ENCODE data around the gene ZFP3.
A peak's percentile ranks its signal among the peaks of the same experiment; 100 is the strongest.
"Not testable (repeated sequence)": the region's sequence is repeated elsewhere in the genome, so short reads cannot be mapped to it uniquely, and the experiment has no call there.

Gene ZFP3

GRCh38 chr17:5080591-5080990, 2.3 kb downstream of the ZFP3 start:
- DNase-seq: no peak

GRCh38 chr17:5092218-5093010, 14.1 kb downstream of the ZFP3 start:
- no peak for DNase-seq

GRCh38 chr17:5096731-5097100, 18.4 kb downstream of the ZFP3 start:
- no peak for DNase-seq

GRCh38 chr17:5097101-5097834, 19.0 kb downstream of the ZFP3 start:
- DNase-seq: peak; percentile 71

- DNase-seq: no peak
Observed at GRCh38 chr17:5099271-5099670, 21.0 kb downstream of the ZFP3 start.

- no peak for DNase-seq
Observed at GRCh38 chr17:5100832-5101231, 22.6 kb downstream of the ZFP3 start.

GRCh38 chr17:5110816-5111215, 32.5 kb downstream of the ZFP3 start:
- no peak for DNase-seq

- peak; percentile 89 for DNase-seq
Observed at GRCh38 chr17:5111402-5112204, 33.3 kb downstream of the ZFP3 start, which contains the start of gene ZNF232. Gene ZNF232, minus strand, starts transcription at chr17:5111878. Its CDS starts 56 bp downstream, at chr17:5111822.

GRCh38 chr17:5115673-5116651, 37.7 kb downstream of the ZFP3 start, which contains the start of gene USP6:
Gene USP6, plus strand, starts transcription at chr17:5116032. Its CDS starts 14,336 bp downstream, at chr17:5130368.
- no peak for DNase-seq

- DNase-seq: no peak
Observed at GRCh38 chr17:5118219-5118618, 40.0 kb downstream of the ZFP3 start.

GRCh38 chr17:5120036-5120435, 41.8 kb downstream of the ZFP3 start:
- DNase-seq: no peak

GRCh38 chr17:5120436-5121185, 42.3 kb downstream of the ZFP3 start:
- not testable (repeated sequence) for DNase-seq

- DNase-seq: no peak
Observed at GRCh38 chr17:5121186-5121841, 43.0 kb downstream of the ZFP3 start.

- DNase-seq: not testable (repeated sequence)
Observed at GRCh38 chr17:5122056-5122455, 43.8 kb downstream of the ZFP3 start.

- DNase-seq: no peak
Observed at GRCh38 chr17:5122586-5123342, 44.5 kb downstream of the ZFP3 start.

- DNase-seq: no peak
Observed at GRCh38 chr17:5123343-5124124, 45.3 kb downstream of the ZFP3 start.

GRCh38 chr17:5124125-5124760, 46.0 kb downstream of the ZFP3 start:
- not testable (repeated sequence) for DNase-seq

- not testable (repeated sequence) for DNase-seq
Observed at GRCh38 chr17:5124896-5125295, 46.6 kb downstream of the ZFP3 start.
